Heart left ventricle (tissue), 16 donors: ENCODE data around the gene NTRK2. TPM values are rescaled to one million over a fixed set of nuclear protein-coding genes. Genes with fewer than 3 reads are reported as not detected.

ENCODE experiments used
- ATAC-seq, 4 donors: fragments of 200-7000 bp; cut with Tn5 transposase; one replicate each; pipeline ENCODE4 v1.9.1; 2020 to 2022; ENCODE audit warnings: moderate library complexity in 4 of 4, mild to moderate bottlenecking in 3 of 4, moderate number of reproducible peaks in 1 of 4
- DNase-seq, 5 donors: peaks; one replicate each; pipeline ENCODE4 v3.0.0-alpha.2; 2020
- H3K27ac ChIP-seq, 12 donors: fragments of 200-600 bp; sonication (generic) in 4 of 12; one replicate each; pipeline versions ENCODE4 v1.5.0 to v1.8.0; 2016 to 2022; ENCODE audit warnings: mild to moderate bottlenecking in 2 of 12
- H3K27me3 ChIP-seq, 9 donors: fragments of 200-600 bp; sonication (generic) in 2 of 9; one replicate each; pipeline versions ENCODE4 v1.5.1 to v1.8.0; 2016 to 2022; ENCODE audit warnings: mild to moderate bottlenecking in 3 of 9
- H3K36me3 ChIP-seq, 9 donors: fragments of 200-600 bp; sonication (generic) in 2 of 9; one replicate each; pipeline versions ENCODE4 v1.5.0 to v1.8.0; 2018 to 2022; ENCODE audit warnings: mild to moderate bottlenecking in 2 of 9
- H3K4me1 ChIP-seq, 12 donors: fragments of 200-600 bp; sonication (generic) in 4 of 12; one replicate each; pipeline versions ENCODE4 v1.5.0 to v1.8.0; 2016 to 2022; ENCODE audit warnings: mild to moderate bottlenecking in 3 of 12
- H3K4me3 ChIP-seq, 12 donors: fragments of 200-600 bp; sonication (generic) in 4 of 12; one replicate each; pipeline versions ENCODE4 v1.5.0 to v1.8.0; 2017 to 2022; ENCODE audit warnings: mild to moderate bottlenecking in 9 of 12, moderate library complexity in 4 of 12
- H3K9me3 ChIP-seq, 12 donors: fragments of 200-600 bp; sonication (generic) in 4 of 12; one replicate each; pipeline versions ENCODE4 v1.5.0 to v1.8.0; 2016 to 2022; ENCODE audit warnings: mild to moderate bottlenecking in 1 of 12
- POLR2A ChIP-seq, 2 donors: fragments of 450-650 bp; IDR thresholded peaks; one replicate each; pipeline ENCODE4 v1.6.1; 2017; ENCODE audit warnings: antibody characterized with exemption in 2 of 2, mild to moderate bottlenecking in 2 of 2, moderate library complexity in 2 of 2
- WGBS, 4 donors: extraction: QIAGEN DNeasy Blood & Tissue Kit in 2 of 4; methylation state at CpG; one replicate each; pipeline versions ENCODE4 v1.1.5 to v1.1.7; 2013 to 2018; 5-methylcytosine and 5-hydroxymethylcytosine counted together
- intact Hi-C, 10 donors: fragments of 100-400 bp; cut with DNase I; formaldehyde crosslinking; loops; one replicate each; pipeline versions ENCODE4 v1.11.1 to v1.14.2; 2022
- polyA plus RNA-seq, 2 donors: library from polyadenylated mRNA; stranded (reverse); fragments of 200-250 nt; gene quantifications; one replicate each; pipeline ENCODE4 v1.2.3, GENCODE V29; 2013
- total RNA-seq, 9 donors: library from RNA; depleted of rRNA in 2 of 9; stranded (reverse); fragments of >200 nt in 2 of 9; fragmentation: NEBNext Ultra II Directional in 3 of 9; extraction: Animal tissue kit (Norgen Biotek cat#: 25700) in 3 of 9; gene quantifications; one replicate each; pipeline versions ENCODE4 v1.1.0 to v1.2.4, GENCODE V29; 2016 to 2023
- TF ChIP-seq, protein P1 (sequence below), 12 donors: fragments of 200-600 bp; sonication (generic) in 4 of 12; IDR thresholded peaks; one replicate each; pipeline versions ENCODE4 v1.5.0 to v1.8.0; 2018 to 2022; ENCODE audit warnings: antibody characterized with exemption in 12 of 12, mild to moderate bottlenecking in 5 of 12
- donor health status: ischemic (EF 13 %, LVEDD 7.1; RV severe dilation, severe dysfunction).
- donor health status: healthy with polysubstance abuse.
- donor health status: DM: no; HTN: yes; CAD: no.
- donor health status: DM: no; HTN: no; CAD: no.
- donor health status: ischemic (EF 25% LVEDD 6.9; RV normal size, moderate dysfunction).
- donor health status: ischemic (EF 25% LVEDD 5.7; RV mildly dilated, moderate dysfunction).
- donor health status: healthy.
- donor health status: DM: yes; HTN: yes; CAD: no.
- donor health status: ischemic (EF 35%, LVEDD 5.7; RV mildly dilated, moderate dysfunction).
- donor health status: nonischemic (EF 11% LVEDD 7.7; RV severe dilation, severe dysfunction).
- donor health status: DM: yes; HTN: yes; CAD: no.
- donor health status: PGD.
- donor health status: ischemic (EF 29% LVEDD 5.4; RV normal size, mild dysfunction).
- donor health status: nonischemic (EF 23%, LVEDD 6.1; RV moderate dilation, normal function).

NTRK2 gene
- total and polyA plus RNA-seq, 11 donors: 0.86 to 16.0 (median 2.4) TPM

DNA sequence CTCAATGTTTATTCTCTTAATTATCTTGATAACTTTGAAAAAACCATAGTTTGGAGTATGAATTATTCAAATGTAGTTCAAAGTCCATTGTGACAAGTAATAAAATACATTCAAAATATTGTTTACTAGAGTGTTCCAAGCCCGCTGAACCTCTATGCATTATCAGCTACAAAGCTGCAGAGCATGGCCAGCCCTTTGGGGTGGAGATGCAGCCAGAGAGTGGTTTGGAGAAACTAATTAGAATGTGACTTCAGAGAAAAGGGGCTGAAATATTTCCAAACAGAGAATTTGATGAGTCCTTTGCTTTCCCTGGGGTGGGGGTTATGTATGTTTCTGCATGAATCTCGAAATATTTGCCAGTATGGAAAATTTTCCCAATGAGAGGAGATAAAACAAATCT, 211.3 kb downstream of the NTRK2 start:
- intact Hi-C loops: no loop called here
- no peak for ATAC-seq
- TF ChIP-seq POLR2A (IDR thresholded peaks at IDR 0.05): no peak
- TF ChIP-seq, protein P1, sequence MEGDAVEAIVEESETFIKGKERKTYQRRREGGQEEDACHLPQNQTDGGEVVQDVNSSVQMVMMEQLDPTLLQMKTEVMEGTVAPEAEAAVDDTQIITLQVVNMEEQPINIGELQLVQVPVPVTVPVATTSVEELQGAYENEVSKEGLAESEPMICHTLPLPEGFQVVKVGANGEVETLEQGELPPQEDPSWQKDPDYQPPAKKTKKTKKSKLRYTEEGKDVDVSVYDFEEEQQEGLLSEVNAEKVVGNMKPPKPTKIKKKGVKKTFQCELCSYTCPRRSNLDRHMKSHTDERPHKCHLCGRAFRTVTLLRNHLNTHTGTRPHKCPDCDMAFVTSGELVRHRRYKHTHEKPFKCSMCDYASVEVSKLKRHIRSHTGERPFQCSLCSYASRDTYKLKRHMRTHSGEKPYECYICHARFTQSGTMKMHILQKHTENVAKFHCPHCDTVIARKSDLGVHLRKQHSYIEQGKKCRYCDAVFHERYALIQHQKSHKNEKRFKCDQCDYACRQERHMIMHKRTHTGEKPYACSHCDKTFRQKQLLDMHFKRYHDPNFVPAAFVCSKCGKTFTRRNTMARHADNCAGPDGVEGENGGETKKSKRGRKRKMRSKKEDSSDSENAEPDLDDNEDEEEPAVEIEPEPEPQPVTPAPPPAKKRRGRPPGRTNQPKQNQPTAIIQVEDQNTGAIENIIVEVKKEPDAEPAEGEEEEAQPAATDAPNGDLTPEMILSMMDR (IDR thresholded peaks at IDR 0.05): no peak
- no peak for DNase-seq
- no peaks in the 10 kb centered on the region for H3K4me1 ChIP-seq
- no peaks in the 10 kb centered on the region for H3K9me3 ChIP-seq
- no peak overlapping the region for H3K27ac ChIP-seq
- no peaks in the 10 kb centered on the region for H3K27me3 ChIP-seq
- H3K4me3 ChIP-seq: no peak overlapping the region
- no peaks in the 10 kb centered on the region for H3K36me3 ChIP-seq
- 82 to 89% (median 87%) methylated on average over 2 of the region's 2 CpGs for WGBS, 4 donors

DNA sequence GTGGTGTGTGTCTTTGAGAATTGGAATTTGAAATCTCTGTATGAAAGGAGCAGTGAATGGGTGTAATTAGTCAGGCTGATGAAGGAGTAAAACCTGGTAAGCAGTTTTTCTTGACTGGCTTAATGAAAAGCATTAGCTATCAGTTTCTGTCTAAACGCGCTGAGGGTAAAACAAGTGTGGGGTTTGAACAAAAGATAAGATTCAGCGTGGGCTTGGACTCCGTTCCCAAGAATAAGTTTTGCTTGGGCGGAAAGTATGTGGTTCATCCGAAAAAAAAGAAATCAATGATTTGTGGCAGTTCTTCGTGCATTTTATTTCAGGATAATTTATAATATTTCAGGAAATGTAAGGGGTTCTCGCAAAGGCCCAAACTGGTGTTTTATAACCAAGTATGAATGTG, 217.3 kb downstream of the NTRK2 start:
- intact Hi-C loops: no loop called here
- TF ChIP-seq, protein P1 (IDR thresholded peaks at IDR 0.05): no peak
- no peak for TF ChIP-seq POLR2A (IDR thresholded peaks at IDR 0.05)

DNA sequence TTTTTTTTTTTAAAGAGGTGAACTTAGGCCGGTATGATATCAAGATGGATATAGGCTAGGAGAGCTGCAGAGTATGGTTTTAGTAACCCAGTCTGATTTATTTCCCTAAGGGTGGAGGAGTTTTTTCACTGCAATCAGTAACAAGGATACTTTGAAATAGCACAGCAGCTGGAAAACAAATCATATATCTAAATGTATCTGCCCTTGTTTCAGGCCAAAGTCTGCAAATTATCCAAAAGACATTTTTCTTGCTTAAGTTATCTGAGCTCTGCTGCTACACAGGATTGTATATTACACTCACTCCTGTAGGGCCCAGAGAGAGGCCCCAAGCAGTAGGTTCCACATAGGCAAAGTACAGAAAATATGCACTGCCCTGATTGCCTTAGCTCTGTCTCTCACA, 222.4 kb downstream of the NTRK2 start:
- DNase-seq (no peak), ATAC-seq (no peak)
- no peaks in the 10 kb centered on the region for H3K9me3 ChIP-seq
- WGBS, 4 donors: 51 to 66% (median 52%) methylated on average over 1 of the region's 1 CpG
- TF ChIP-seq POLR2A (IDR thresholded peaks at IDR 0.05): no peak
- TF ChIP-seq, protein P1 (IDR thresholded peaks at IDR 0.05): no peak
- H3K36me3 ChIP-seq: no peaks in the 10 kb centered on the region
- intact Hi-C loops: no loop called here
- H3K4me1 ChIP-seq: peaks cover 0 to 14% (median 2%) of the 10 kb centered on the region in 12 donors
- no peak overlapping the region for H3K27ac ChIP-seq
- no peak overlapping the region for H3K4me3 ChIP-seq
- no peaks in the 10 kb centered on the region for H3K27me3 ChIP-seq

More for the DNA sequence above, 217.3 kb downstream of the NTRK2 start:
- H3K27ac ChIP-seq: no peak overlapping the region
- H3K27me3 ChIP-seq: no peaks in the 10 kb centered on the region
- ATAC-seq (no peak), DNase-seq (no peak)
- H3K4me1 ChIP-seq: no peaks in the 10 kb centered on the region
- no peaks in the 10 kb centered on the region for H3K36me3 ChIP-seq
- H3K4me3 ChIP-seq: no peak overlapping the region
- 88 to 93% (median 90%) methylated on average over 8 of the region's 8 CpGs for WGBS, 4 donors
- H3K9me3 ChIP-seq: no peaks in the 10 kb centered on the region

DNA sequence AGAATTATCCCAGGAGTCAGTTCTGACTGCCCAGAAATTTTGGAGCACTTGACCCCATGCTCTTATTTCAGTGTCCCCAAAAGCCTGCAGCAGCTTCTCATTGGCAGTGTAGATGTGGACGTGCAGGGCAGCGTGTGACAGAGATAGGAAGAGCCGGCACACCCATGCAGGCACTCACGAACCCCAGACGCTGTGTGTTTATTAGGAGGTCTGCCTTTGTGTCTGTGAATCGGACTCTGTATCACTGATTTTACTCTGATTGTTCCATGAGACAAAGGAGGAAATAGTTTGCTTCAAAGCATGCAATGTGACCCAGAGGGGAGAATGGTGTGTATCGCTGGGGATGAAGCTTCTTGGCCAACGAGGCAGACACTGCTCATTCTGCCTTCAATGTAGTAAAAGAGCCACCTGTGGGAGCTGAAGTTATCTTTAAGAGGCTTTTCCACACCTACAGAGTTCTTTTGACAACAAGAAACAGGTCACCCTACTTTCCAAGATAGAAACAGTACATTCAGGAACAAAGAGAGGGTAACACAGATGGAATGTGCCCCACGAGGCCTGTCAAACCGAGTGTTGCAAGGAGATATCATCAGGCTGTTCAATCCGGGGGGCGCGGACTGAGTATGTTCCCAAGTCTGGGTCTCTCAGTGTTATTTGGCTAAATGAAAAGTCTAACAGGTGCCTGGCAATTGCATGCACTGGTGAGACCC, 224.0 kb downstream of the NTRK2 start:
- no peak for DNase-seq
- peak in 2 of 4 donors; percentile 22 to 33 for ATAC-seq
- 34 to 46% (median 38%) methylated on average over 13 of the region's 13 CpGs for WGBS, 4 donors

More for the DNA sequence above, 224.0 kb downstream of the NTRK2 start:
- intact Hi-C loops: no loop called here
- no peak for TF ChIP-seq POLR2A (IDR thresholded peaks at IDR 0.05)
- TF ChIP-seq, protein P1 (IDR thresholded peaks at IDR 0.05): no peak
- no peak overlapping the region for H3K27ac ChIP-seq
- H3K4me3 ChIP-seq: no peak overlapping the region
- no peaks in the 10 kb centered on the region for H3K27me3 ChIP-seq
- no peaks in the 10 kb centered on the region for H3K36me3 ChIP-seq
- peaks cover 0 to 14% (median 4%) of the 10 kb centered on the region in 12 donors for H3K4me1 ChIP-seq
- H3K9me3 ChIP-seq: no peaks in the 10 kb centered on the region
